Measurements from ENCODE around the gene ARPC2.

Gene ARPC2

GRCh38 chr2:218255446-218255845 is 38.5 kb downstream of the ARPC2 start:
- no peak for DNase-seq (ENCODE audit: low read depth)

- no peak for DNase-seq (ENCODE audit: low read depth)
These were observed 39.8 kb downstream of the ARPC2 start for GRCh38 chr2:218256612-218257350.

- DNase-seq (ENCODE audit: low read depth), result peak; percentile 48
These were observed 40.5 kb downstream of the ARPC2 start for GRCh38 chr2:218257390-218257981.

- no peak for DNase-seq (ENCODE audit: low read depth)
These were observed 42.3 kb downstream of the ARPC2 start for GRCh38 chr2:218259099-218259961.

- no peak for DNase-seq (ENCODE audit: low read depth)
These were observed 43.2 kb downstream of the ARPC2 start for GRCh38 chr2:218260166-218260565.

GRCh38 chr2:218260742-218261422 is 43.9 kb downstream of the ARPC2 start, which contains the start of gene GPBAR1:
GPBAR1 (plus strand) TSS chr2:218261015; CDS start chr2:218262725, 1,710 bp downstream.
- DNase-seq (ENCODE audit: low read depth), result no peak

- no peak for DNase-seq (ENCODE audit: low read depth)
These were observed 44.6 kb downstream of the ARPC2 start for GRCh38 chr2:218261423-218262236.

GRCh38 chr2:218262237-218262600 is 45.2 kb downstream of the ARPC2 start:
- no peak for DNase-seq (ENCODE audit: low read depth)

GRCh38 chr2:218262631-218263586 is 45.9 kb downstream of the ARPC2 start:
- no peak for DNase-seq (ENCODE audit: low read depth)

- DNase-seq (ENCODE audit: low read depth), result no peak
These were observed 47.0 kb downstream of the ARPC2 start for GRCh38 chr2:218263817-218264641.

GRCh38 chr2:218264773-218265561 is 48.0 kb downstream of the ARPC2 start:
- DNase-seq (ENCODE audit: low read depth), result no peak

- DNase-seq (ENCODE audit: low read depth), result no peak
These were observed 48.6 kb downstream of the ARPC2 start for GRCh38 chr2:218265626-218266025.

- DNase-seq (ENCODE audit: low read depth), result no peak
These were observed 49.5 kb downstream of the ARPC2 start for GRCh38 chr2:218266316-218266979.

GRCh38 chr2:218267259-218267658 is 50.3 kb downstream of the ARPC2 start:
- DNase-seq (ENCODE audit: low read depth), result no peak

- DNase-seq (ENCODE audit: low read depth), result peak; percentile 100
These were observed 53.1 kb downstream of the ARPC2 start, which contains the start of the genes AAMP and PNKD for GRCh38 chr2:218269900-218270720. AAMP (minus strand) TSS chr2:218270137; CDS start chr2:218270086, 51 bp downstream. PNKD (plus strand) TSS chr2:218270519; CDS start chr2:218270536, 17 bp downstream.

- no peak for DNase-seq (ENCODE audit: low read depth)
These were observed 53.9 kb downstream of the ARPC2 start for GRCh38 chr2:218270721-218271486.
